Mammary epithelial cell (primary cell): ENCODE data around the gene A2M.

Source experiments
- EZH2 ChIP-seq: IDR thresholded peaks from 2 replicates; pipeline ENCODE4 v1.6.1; 2012; ENCODE audit warnings: low read length, inconsistent platforms, borderline replicate concordance
- TF ChIP-seq, protein P1 (sequence below), 2 donors: IDR thresholded peaks in 1 of 2; conservative IDR thresholded peaks in 1 of 2; 2 replicates each; pipeline ENCODE4 v1.5.1; 2011 to 2012; ENCODE audit warnings: inconsistent platforms in 2 of 2, low read length in 2 of 2, mild to moderate bottlenecking in 2 of 2, control low read depth in 1 of 2, low read depth in 1 of 2; ENCODE audit not compliant: insufficient read depth in 1 of 2; ENCODE audit errors: extremely low read depth in 1 of 2

DNA sequence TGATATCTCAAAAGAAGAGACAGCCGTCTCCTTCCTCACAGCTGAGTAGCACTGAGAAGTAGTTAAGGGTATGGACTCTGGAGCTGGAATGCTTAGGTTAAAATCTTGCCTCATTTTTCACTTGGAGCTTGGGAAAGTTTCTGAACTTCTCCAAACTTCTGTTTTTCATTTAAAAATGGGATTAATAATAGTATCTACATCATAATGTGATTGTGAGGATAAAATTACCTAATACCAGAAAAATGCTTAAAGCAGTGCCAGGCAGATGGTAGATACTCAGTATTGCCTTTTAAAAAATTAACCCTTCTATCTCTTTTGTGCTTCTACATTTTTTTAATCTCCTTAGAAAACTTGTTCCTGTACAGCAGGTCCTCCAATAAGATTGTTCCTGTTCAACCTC lies 63.1 kb downstream of the A2M start:
- no peak for TF ChIP-seq EZH2
- TF ChIP-seq, protein P1, sequence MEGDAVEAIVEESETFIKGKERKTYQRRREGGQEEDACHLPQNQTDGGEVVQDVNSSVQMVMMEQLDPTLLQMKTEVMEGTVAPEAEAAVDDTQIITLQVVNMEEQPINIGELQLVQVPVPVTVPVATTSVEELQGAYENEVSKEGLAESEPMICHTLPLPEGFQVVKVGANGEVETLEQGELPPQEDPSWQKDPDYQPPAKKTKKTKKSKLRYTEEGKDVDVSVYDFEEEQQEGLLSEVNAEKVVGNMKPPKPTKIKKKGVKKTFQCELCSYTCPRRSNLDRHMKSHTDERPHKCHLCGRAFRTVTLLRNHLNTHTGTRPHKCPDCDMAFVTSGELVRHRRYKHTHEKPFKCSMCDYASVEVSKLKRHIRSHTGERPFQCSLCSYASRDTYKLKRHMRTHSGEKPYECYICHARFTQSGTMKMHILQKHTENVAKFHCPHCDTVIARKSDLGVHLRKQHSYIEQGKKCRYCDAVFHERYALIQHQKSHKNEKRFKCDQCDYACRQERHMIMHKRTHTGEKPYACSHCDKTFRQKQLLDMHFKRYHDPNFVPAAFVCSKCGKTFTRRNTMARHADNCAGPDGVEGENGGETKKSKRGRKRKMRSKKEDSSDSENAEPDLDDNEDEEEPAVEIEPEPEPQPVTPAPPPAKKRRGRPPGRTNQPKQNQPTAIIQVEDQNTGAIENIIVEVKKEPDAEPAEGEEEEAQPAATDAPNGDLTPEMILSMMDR (conservative IDR thresholded peaks at IDR 0.05 in 1 of 2, IDR thresholded peaks at IDR 0.05 in 1 of 2; ENCODE audit: extremely low read depth in 1 of 2, insufficient read depth in 1 of 2, low read depth in 1 of 2, low read length in 2 of 2) = no peak
